ENCODE results near the gene THBS3.

Gene THBS3

GRCh38 chr1:155175927-155176371, 31.7 kb downstream of the THBS3 start:
- TF ChIP-seq CTCF (IDR thresholded peaks at IDR 0.05; ENCODE audit: borderline replicate concordance, insufficient read depth, low read depth, low read length): 0 out of 2 replicates have a peak, but pooled peaks have one; percentile 20
- H3K4me3 ChIP-seq (ENCODE audit: low read depth, low read length): no peak overlapping the region

DNA sequence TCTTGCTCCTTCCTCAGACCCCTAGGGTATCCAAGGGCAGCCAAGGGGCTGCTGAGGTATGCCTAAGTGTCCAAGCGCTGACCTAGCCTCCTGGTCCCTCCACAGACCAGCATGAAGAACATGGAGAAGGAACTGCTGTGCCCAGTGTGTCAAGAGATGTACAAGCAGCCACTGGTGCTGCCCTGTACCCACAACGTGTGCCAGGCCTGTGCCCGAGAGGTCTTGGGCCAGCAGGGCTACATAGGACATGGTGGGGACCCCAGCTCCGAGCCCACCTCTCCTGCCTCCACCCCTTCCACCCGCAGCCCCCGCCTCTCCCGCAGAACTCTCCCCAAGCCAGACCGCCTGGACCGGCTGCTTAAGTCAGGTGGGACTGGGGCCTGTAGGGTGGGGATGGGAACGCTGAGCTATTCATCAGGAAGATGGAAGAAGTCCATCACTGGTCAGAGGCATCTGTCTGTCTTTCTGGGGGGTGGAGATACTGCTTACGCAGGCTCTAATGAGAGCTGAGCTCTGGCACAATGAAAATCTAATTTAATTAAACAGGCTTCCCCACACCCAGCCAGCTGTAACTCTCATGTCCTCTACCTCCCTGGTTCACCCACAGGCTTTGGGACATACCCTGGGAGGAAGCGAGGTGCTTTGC, 32.3 kb downstream of the THBS3 start:
- no peak overlapping the region for H3K4me3 ChIP-seq (ENCODE audit: low read depth, low read length)
- TF ChIP-seq CTCF (IDR thresholded peaks at IDR 0.05; ENCODE audit: borderline replicate concordance, insufficient read depth, low read depth, low read length): no peak

- TF ChIP-seq CTCF (IDR thresholded peaks at IDR 0.05; ENCODE audit: borderline replicate concordance, insufficient read depth, low read depth, low read length): no peak
- no peak overlapping the region for H3K4me3 ChIP-seq (ENCODE audit: low read depth, low read length)
Observed at GRCh38 chr1:155174324-155175280, 33.1 kb downstream of the THBS3 start.

- H3K4me3 ChIP-seq (ENCODE audit: low read depth, low read length): peak within 1 kb of the TSS; percentile 89
- TF ChIP-seq CTCF (IDR thresholded peaks at IDR 0.05; ENCODE audit: borderline replicate concordance, insufficient read depth, low read depth, low read length): no peak
Observed at GRCh38 chr1:155173478-155174323, 34.0 kb downstream of the THBS3 start, which contains the start of gene TRIM46. TRIM46 (plus strand) TSS chr1:155173849; CDS start chr1:155173967, 118 bp downstream.

- peak within 1 kb of the TSS; percentile 89 for H3K4me3 ChIP-seq (ENCODE audit: low read depth, low read length)
- peak; percentile 94 for TF ChIP-seq CTCF (IDR thresholded peaks at IDR 0.05; ENCODE audit: borderline replicate concordance, insufficient read depth, low read depth, low read length)
Observed at GRCh38 chr1:155172732-155173477, 34.8 kb downstream of the THBS3 start, which contains the start of gene KRTCAP2. KRTCAP2 (minus strand) TSS chr1:155173304; CDS start chr1:155173224, 80 bp downstream.

All from GM12875 (cell line).